ENCODE data around the gene CEP72. TPM values are rescaled to one million over a fixed set of nuclear protein-coding genes. Genes with fewer than 3 reads are reported as not detected.

CEP72 gene
- total RNA-seq, 1 experiment from 2014 or later: 24.8 TPM

DNA sequence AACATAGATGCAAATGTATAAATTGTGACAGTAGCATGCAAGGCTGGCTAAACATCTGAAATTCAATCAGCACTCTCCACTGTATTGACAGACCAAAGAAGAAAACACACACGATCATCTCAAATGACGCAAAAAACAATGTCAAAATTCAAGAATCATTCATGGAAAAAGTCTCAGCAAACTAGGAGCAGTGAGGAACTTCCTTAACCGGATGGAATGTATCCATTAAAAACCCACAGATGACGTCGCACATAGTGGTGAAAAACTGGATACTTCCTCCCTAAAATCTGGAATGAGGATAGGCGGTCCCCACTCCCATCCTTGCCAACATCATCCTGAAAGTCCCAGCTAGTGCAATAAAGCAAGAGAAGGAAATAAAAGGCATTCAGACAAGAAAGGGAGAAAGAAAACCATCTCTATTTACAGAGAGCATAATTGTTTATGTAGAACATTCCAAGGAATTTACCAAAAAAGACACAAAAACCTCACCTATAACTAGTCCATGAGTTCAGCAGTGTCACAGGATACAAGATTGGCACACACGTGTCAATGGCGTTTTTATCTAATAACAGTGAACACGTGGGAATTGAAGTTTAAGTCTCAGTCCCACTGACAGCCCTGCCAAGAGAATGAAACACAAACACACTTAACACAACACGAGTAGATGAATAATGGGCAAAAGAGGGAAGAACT lies 14.1 kb upstream of the CEP72 start:
- WGBS (ENCODE audit: extremely low coverage, insufficient read length, low lambda C conversion rate): no CpG with 5 or more reads among the region's 10 CpGs
- Histone ChIP-seq H2AK5ac (ENCODE audit: insufficient read length, low read length) (no peak overlapping the region), H3K14ac (ENCODE audit: insufficient read depth, low read length) (no peak overlapping the region), H3K23me2 (ENCODE audit: insufficient read length, low read depth, low read length, poor library complexity, severe bottlenecking) (no peaks in the 10 kb centered on the region), H3K4me1 (ENCODE audit: insufficient read depth, low read length) (no peaks in the 10 kb centered on the region), H3K4ac (ENCODE audit: low read depth, low read length) (no peak overlapping the region), H4K8ac (replicated peaks; ENCODE audit: insufficient read length, low read depth, low read length) (no peak overlapping the region), H2BK15ac (ENCODE audit: low read depth, low read length) (no peak overlapping the region), H4K91ac (ENCODE audit: insufficient read length, low read depth, low read length) (no peak overlapping the region), H3K4me2 (ENCODE audit: insufficient read depth, insufficient read length, low read length) (no peak overlapping the region), H4K20me1 (ENCODE audit: control insufficient read depth, insufficient read depth, insufficient read length) (no peaks in the 10 kb centered on the region), H2BK12ac (ENCODE audit: insufficient read length, low read depth, low read length) (no peak overlapping the region), H3K79me2 (ENCODE audit: insufficient read depth, low read length) (no peaks in the 10 kb centered on the region), H2BK120ac (ENCODE audit: low read depth, low read length, poor library complexity, severe bottlenecking) (no peak overlapping the region), H3K79me1 (ENCODE audit: insufficient read depth, low read depth, low read length, poor library complexity, severe bottlenecking) (no peaks in the 10 kb centered on the region), H3K27me3 (ENCODE audit: insufficient read depth, low read length) (no peaks in the 10 kb centered on the region), H3T11ph (ENCODE audit: low read length) (no peak overlapping the region), H2BK5ac (ENCODE audit: insufficient read length, low read length) (no peak overlapping the region), H3K9ac (ENCODE audit: extremely low read depth, insufficient read length, low read length) (no peak overlapping the region), H3K56ac (ENCODE audit: insufficient read length, low read depth, low read length) (no peak overlapping the region), H3K18ac (ENCODE audit: insufficient read length, low read depth, low read length) (no peak overlapping the region), H2AFZ (ENCODE audit: low read length) (no peak overlapping the region), H4K5ac (ENCODE audit: insufficient read length, low read depth, low read length) (no peak overlapping the region), H3K27ac (ENCODE audit: insufficient read length, low read depth, low read length) (no peak overlapping the region), H3K23ac (ENCODE audit: insufficient read length, low read depth, low read length) (no peak overlapping the region), H3K9me3 (ENCODE audit: control insufficient read depth, low read depth, low read length) (no peaks in the 10 kb centered on the region), H2BK20ac (ENCODE audit: low read depth, low read length, poor library complexity, severe bottlenecking) (no peak overlapping the region)
- TF ChIP-seq CTCF (conservative IDR thresholded peaks at IDR 0.05): no peak
- peaks cover 84% of the 10 kb centered on the region for H3K27me3 Mint-ChIP-seq (ENCODE audit: low read depth)
- H3K4me3 Mint-ChIP-seq: no peak overlapping the region
- no peaks in the 10 kb centered on the region for H3K36me3 Mint-ChIP-seq (ENCODE audit: insufficient read depth in 1 of 3, low read depth in 3 of 3)
- H3K27ac Mint-ChIP-seq: no peak overlapping the region
- DNase-seq: no peak
- 0 out of 4 replicates have a peak, but pooled peaks cover 0 to 3% of the 10 kb centered on the region in 2 experiments for H3K4me1 Mint-ChIP-seq
- no peaks in the 10 kb centered on the region for H3K9me3 Mint-ChIP-seq

All from H9 (cell line).